ENCODE measurements around the gene IMMP2L. TPM values are rescaled to one million over a fixed set of nuclear protein-coding genes. Genes with fewer than 3 reads are reported as not detected.

IMMP2L gene
- total RNA-seq, 2 experiments from 2014 or later, result 14.7 to 15.1 TPM

- ChIA-PET POLR2A (no interaction called here), CTCF (no interaction called here)
These were observed 676.8 kb downstream of the IMMP2L start for GRCh38 chr7:110885474-110885873.

- ChIA-PET CTCF (no interaction called here), POLR2A (no interaction called here)
These were observed 680.6 kb downstream of the IMMP2L start for GRCh38 chr7:110881721-110882120.

GRCh38 chr7:110880971-110881370, 681.3 kb downstream of the IMMP2L start:
- CTCF ChIA-PET, result no interaction called here
- POLR2A ChIA-PET, result no interaction called here

GRCh38 chr7:110877016-110877415, 685.3 kb downstream of the IMMP2L start:
- CTCF ChIA-PET, result no interaction called here
- POLR2A ChIA-PET, result no interaction called here

- CTCF ChIA-PET, result no interaction called here
- POLR2A ChIA-PET, result no interaction called here
These were observed 686.9 kb downstream of the IMMP2L start for GRCh38 chr7:110875346-110875745.

- POLR2A ChIA-PET, result no interaction called here
- CTCF ChIA-PET, result no interaction called here
These were observed 690.4 kb downstream of the IMMP2L start for GRCh38 chr7:110871856-110872255.

GRCh38 chr7:110870926-110871325, 691.4 kb downstream of the IMMP2L start:
- POLR2A ChIA-PET, result no interaction called here
- CTCF ChIA-PET, result no interaction called here

GRCh38 chr7:110868458-110868857, 693.8 kb downstream of the IMMP2L start:
- CTCF ChIA-PET, result no interaction called here

GRCh38 chr7:110867771-110868170, 694.5 kb downstream of the IMMP2L start:
- CTCF ChIA-PET, result no interaction called here

More at GRCh38 chr7:110868458-110868857, 693.8 kb downstream of the IMMP2L start:
- POLR2A ChIA-PET, result no interaction called here

GRCh38 chr7:110863258-110863657, 699.0 kb downstream of the IMMP2L start:
- POLR2A ChIA-PET, result no interaction called here
- CTCF ChIA-PET, result no interaction called here

More at GRCh38 chr7:110867771-110868170, 694.5 kb downstream of the IMMP2L start:
- POLR2A ChIA-PET, result no interaction called here

- POLR2A ChIA-PET, result no interaction called here
- CTCF ChIA-PET, result no interaction called here
These were observed 701.1 kb downstream of the IMMP2L start for GRCh38 chr7:110861163-110861562.

GRCh38 chr7:110857106-110857505, 705.2 kb downstream of the IMMP2L start:
- ChIA-PET POLR2A (no interaction called here), CTCF (no interaction called here)

GRCh38 chr7:110856704-110857103, 705.6 kb downstream of the IMMP2L start:
- ChIA-PET CTCF (no interaction called here), POLR2A (no interaction called here)

GRCh38 chr7:110854651-110855050, 707.6 kb downstream of the IMMP2L start:
- ChIA-PET POLR2A (no interaction called here), CTCF (no interaction called here)

- CTCF ChIA-PET, result no interaction called here
- POLR2A ChIA-PET, result no interaction called here
These were observed 708.1 kb downstream of the IMMP2L start for GRCh38 chr7:110854166-110854565.

- CTCF ChIA-PET, result no interaction called here
These were observed 709.0 kb downstream of the IMMP2L start for GRCh38 chr7:110853263-110853662.

GRCh38 chr7:110852156-110852940, 709.9 kb downstream of the IMMP2L start:
- CTCF ChIA-PET, result no interaction called here
- POLR2A ChIA-PET, result no interaction called here

More at GRCh38 chr7:110853263-110853662, 709.0 kb downstream of the IMMP2L start:
- POLR2A ChIA-PET, result no interaction called here

GRCh38 chr7:110850224-110850623, 712.1 kb downstream of the IMMP2L start:
- ChIA-PET POLR2A (no interaction called here), CTCF (no interaction called here)

- ChIA-PET CTCF (no interaction called here), POLR2A (no interaction called here)
These were observed 719.5 kb downstream of the IMMP2L start for GRCh38 chr7:110842796-110843195.

- ChIA-PET POLR2A (no interaction called here), CTCF (no interaction called here)
These were observed 720.3 kb downstream of the IMMP2L start for GRCh38 chr7:110841840-110842545.

GRCh38 chr7:110839866-110840265, 722.4 kb downstream of the IMMP2L start:
- ChIA-PET CTCF (no interaction called here), POLR2A (no interaction called here)

- ChIA-PET POLR2A (interaction anchor here (0.7 kb wide), 1 partner anchor 399 kb away, joined by 3 read pairs; no protein-coding TSS in a partner anchor), CTCF (no interaction called here)
These were observed 726.4 kb downstream of the IMMP2L start for GRCh38 chr7:110835849-110836248.

Data from activated CD8-positive, alpha-beta memory T cell treated with anti-CD3 and anti-CD28 coated beads for 36 hours (primary cell).